AG09319 (cell line): Measurements from ENCODE around the gene CRYGB.
A peak's percentile ranks its signal among the peaks of the same experiment; 100 is the strongest.

ENCODE experiments used
- DNase-seq: peaks from one replicate; pipeline ENCODE4 v3.0.0-alpha.2; 2010; ENCODE audit warnings: low read depth; ENCODE audit errors: extremely low read depth
- CTCF ChIP-seq: IDR thresholded peaks from 2 replicates; pipeline ENCODE4 v1.5.1; 2011; ENCODE audit warnings: low read depth, mild to moderate bottlenecking, inconsistent platforms, low read length, moderate library complexity

CRYGB gene

GRCh38 chr2:208186465-208186864 is 40.5 kb upstream of the CRYGB start:
- no peak for TF ChIP-seq CTCF
- no peak for DNase-seq

GRCh38 chr2:208183972-208184705 is 38.2 kb upstream of the CRYGB start:
- no peak for DNase-seq
- no peak for TF ChIP-seq CTCF

DNA sequence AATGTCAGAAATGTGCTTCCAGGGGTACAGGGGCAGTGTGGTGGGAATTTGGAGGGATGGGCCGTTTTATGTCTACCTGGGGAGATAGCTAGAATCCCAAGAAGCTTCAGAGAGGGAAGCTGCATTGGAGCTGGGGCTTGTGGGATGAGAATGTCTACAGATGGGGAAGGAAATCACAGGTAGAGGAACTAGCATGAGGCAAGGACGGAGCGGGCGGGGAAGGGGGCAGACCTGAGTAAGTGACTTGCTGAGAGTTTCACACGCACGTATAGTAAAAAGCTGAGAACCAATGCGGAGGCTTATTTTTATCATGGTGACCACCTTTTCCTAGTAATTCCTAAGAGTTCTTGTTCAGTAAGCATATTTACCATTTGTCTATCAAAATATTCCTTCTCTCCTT is 37.6 kb upstream of the CRYGB start:
- no peak for TF ChIP-seq CTCF
- DNase-seq, result no peak

DNA sequence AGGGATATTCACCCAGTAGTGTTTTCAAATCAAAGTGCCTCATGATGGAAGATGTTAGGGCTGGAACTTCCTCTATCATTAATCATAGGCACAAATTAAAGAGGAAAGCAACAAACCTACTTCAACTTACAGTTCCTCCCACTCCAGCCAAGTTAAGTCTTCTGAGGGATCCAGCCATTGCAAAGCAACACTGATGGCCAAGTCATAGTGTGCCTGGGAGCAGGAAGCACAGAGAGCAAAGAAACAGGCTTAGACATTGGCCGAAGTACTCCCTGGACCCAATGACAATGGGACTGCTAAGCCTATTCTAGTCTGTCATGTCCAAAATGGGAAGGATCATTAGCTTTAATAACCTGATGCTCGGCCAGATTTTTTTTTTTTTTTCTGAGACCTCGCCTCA is 36.9 kb upstream of the CRYGB start:
- no peak for TF ChIP-seq CTCF
- DNase-seq, result no peak

- TF ChIP-seq CTCF, result no peak
- DNase-seq, result no peak
Observed at GRCh38 chr2:208179028-208179609, 33.2 kb upstream of the CRYGB start.

DNA sequence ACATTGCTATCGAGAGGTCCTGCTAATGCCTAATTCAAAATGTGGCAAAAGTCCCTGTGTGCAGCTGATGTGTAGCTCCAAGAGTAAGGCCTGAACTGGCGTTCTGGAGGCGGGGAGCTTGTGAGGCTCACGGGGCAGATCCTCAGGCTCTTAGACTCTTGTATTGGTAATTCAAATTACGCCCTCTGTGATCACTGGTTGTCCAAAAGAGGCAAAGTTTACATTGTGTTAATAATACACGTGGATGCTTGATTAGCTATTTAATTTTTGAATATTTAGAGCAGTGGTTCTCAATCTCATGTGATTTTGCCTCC is 29.8 kb upstream of the CRYGB start:
- no peak for DNase-seq
- TF ChIP-seq CTCF, result no peak

- peak; percentile 96 for TF ChIP-seq CTCF
- DNase-seq, result peak; percentile 39
Observed at GRCh38 chr2:208175069-208175839, 29.3 kb upstream of the CRYGB start.
